HG03354 (cell line): ENCODE data around the gene KIAA1958.

ENCODE experiments used
- ATAC-seq: cut with Tn5 transposase; IDR thresholded peaks from one replicate; pipeline ENCODE4 v1.9.1; 2021; ENCODE audit warnings: mild to moderate bottlenecking; ENCODE audit not compliant: unreplicated experiment, poor library complexity, severe bottlenecking

KIAA1958 gene

GRCh38 chr9:112520656-112521055 is 34.0 kb downstream of the KIAA1958 start:
- no peak for ATAC-seq

- ATAC-seq: no peak
Measured at GRCh38 chr9:112526973-112527372, 40.3 kb downstream of the KIAA1958 start.

GRCh38 chr9:112527959-112528358 is 41.3 kb downstream of the KIAA1958 start:
- no peak for ATAC-seq

GRCh38 chr9:112529316-112529715 is 42.7 kb downstream of the KIAA1958 start:
- no peak for ATAC-seq

- no peak for ATAC-seq
Measured at GRCh38 chr9:112530751-112531205, 44.2 kb downstream of the KIAA1958 start.

GRCh38 chr9:112531666-112532282 is 45.1 kb downstream of the KIAA1958 start:
- no peak for ATAC-seq

- ATAC-seq: no peak
Measured at GRCh38 chr9:112532427-112532826, 45.8 kb downstream of the KIAA1958 start.

GRCh38 chr9:112533660-112534059 is 47.0 kb downstream of the KIAA1958 start:
- ATAC-seq: no peak

- ATAC-seq: no peak
Measured at GRCh38 chr9:112535301-112535700, 48.7 kb downstream of the KIAA1958 start.

GRCh38 chr9:112535811-112536210 is 49.2 kb downstream of the KIAA1958 start:
- ATAC-seq: no peak

GRCh38 chr9:112537561-112537960 is 50.9 kb downstream of the KIAA1958 start:
- ATAC-seq: no peak

GRCh38 chr9:112540800-112541199 is 54.2 kb downstream of the KIAA1958 start:
- no peak for ATAC-seq

GRCh38 chr9:112541685-112542084 is 55.1 kb downstream of the KIAA1958 start:
- ATAC-seq: no peak

GRCh38 chr9:112542593-112543292 is 56.1 kb downstream of the KIAA1958 start:
- no peak for ATAC-seq

GRCh38 chr9:112544477-112544876 is 57.9 kb downstream of the KIAA1958 start:
- ATAC-seq: no peak

- no peak for ATAC-seq
Measured at GRCh38 chr9:112545237-112545636, 58.6 kb downstream of the KIAA1958 start.

GRCh38 chr9:112546149-112547012 is 59.8 kb downstream of the KIAA1958 start:
- no peak for ATAC-seq

GRCh38 chr9:112548051-112548440 is 61.4 kb downstream of the KIAA1958 start:
- ATAC-seq: no peak

- ATAC-seq: no peak
Measured at GRCh38 chr9:112548836-112549595, 62.4 kb downstream of the KIAA1958 start.

GRCh38 chr9:112550531-112550930 is 63.9 kb downstream of the KIAA1958 start:
- no peak for ATAC-seq
